ENCODE results near the gene IFIT2.
"Not testable (repeated sequence)": the region's sequence is repeated elsewhere in the genome, so short reads cannot be mapped to it uniquely, and the experiment has no call there.

DNA sequence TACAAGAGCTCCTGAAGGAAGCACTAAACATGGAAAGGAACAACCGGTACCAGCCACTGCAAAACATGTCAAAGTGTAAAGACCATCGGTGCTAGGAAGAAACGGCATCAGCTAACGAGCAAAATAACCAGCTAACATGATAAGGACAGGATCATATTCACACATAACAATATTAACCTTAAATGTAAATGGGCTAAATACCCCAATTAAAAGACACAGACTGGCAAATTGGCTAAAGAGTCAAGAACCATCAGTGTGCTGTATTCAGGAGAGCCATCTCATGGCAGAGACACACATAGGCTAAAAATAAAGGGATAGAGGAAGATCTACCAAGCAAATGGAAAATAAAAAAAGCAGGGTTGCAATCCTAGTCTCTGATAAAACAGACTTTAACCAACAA is 16.2 kb downstream of the IFIT2 start:
- not testable (repeated sequence) for TF ChIP-seq CTCF (conservative IDR thresholded peaks at IDR 0.05; ENCODE audit: low read depth, low read length); EZH2 (IDR thresholded peaks at IDR 0.05; ENCODE audit: borderline replicate concordance, low read depth, low read length, poor library complexity, severe bottlenecking)

Data from A673 (cell line).